HG03039 (cell line): Measurements from ENCODE around the gene BLTP3B.

Source experiments
- ATAC-seq: cut with Tn5 transposase; IDR thresholded peaks from one replicate; pipeline ENCODE4 v1.9.1; 2021; ENCODE audit warnings: mild to moderate bottlenecking, moderate library complexity; ENCODE audit not compliant: unreplicated experiment

Gene BLTP3B

GRCh38 chr12:100115291-100115690, 27.4 kb downstream of the BLTP3B start:
- no peak for ATAC-seq

- no peak for ATAC-seq
Observed at GRCh38 chr12:100114574-100114973, 28.1 kb downstream of the BLTP3B start.

DNA sequence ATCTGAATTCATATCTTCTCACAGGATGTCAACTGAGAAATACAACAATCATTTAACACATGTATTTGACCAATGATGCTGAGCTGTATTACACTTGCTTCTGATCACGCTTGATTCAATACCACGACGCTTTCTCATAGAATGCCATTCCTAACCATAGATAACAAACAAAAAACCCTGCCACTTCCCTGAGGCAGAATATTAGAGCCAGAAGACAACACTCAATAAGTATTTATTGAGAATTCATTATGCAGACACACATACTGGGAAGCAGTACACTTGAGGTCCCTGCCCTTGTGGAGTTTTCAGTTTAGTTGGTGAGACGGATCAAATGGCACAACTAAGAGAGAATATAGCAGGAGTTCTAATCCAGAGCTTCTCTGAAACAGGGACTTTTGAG, 32.4 kb downstream of the BLTP3B start:
- ATAC-seq = no peak

DNA sequence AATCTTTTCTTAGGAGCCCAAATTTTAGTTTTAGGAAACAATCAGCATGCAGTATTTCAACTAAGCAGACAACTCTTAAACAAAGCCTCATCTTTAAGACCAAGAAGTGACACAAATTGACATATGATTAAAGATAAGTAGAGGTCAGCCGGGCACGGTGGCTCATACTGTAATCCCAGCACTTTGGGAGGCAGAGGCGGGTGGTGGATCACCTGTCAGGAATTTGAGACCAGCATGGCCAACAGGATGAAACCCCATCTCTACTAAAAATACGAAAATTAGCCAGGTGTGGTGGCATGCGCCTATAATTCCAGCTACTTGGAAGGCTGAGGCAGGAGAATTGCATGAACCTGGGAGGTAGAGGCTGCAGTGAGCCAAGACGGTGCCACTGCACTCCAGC, 35.8 kb downstream of the BLTP3B start:
- no peak for ATAC-seq

DNA sequence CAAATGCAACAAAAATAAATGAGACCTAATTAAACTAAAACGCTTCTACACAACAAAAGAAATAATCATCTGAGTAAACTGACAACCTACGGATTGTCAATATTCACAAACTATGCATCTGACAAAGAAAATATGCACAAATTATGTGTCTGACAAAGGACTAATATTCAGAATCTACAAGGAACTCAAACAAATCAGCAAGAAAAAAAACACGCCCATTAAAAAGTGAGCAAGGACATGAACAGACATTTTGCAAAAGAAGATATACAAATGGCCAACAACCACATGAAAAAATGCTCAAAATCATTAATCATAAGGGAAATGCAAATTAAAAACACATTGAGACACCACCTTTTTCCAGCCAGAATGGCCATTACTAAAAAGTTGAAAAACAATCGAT, 37.0 kb downstream of the BLTP3B start:
- ATAC-seq = no peak

DNA sequence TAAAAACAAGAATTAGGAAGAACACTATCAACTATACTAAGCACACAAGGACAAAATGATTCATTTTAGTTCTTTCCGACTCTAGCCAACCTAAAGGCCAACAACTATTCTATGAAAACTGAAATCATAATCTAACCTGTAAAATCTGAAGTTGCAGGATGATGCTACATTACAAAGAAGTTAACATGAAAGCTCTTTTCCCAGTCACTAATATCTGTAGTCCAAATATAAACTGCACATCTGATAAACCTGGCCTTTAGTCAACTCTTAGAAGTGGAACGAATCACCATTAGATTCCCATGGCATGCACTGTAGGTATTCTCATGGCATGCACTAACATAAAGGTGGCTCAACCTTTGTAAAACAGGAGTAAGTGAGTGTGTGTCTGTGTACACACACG, 41.7 kb downstream of the BLTP3B start:
- ATAC-seq = no peak
